ENCODE measurements around the gene CHST11. TPM values are rescaled to one million over a fixed set of nuclear protein-coding genes. Genes with fewer than 3 reads are reported as not detected.

Gene CHST11
- polyA plus RNA-seq, 1 donor (not counting 4 experiments of a cell fraction or from before 2014, with no cell fraction given): 11.9 TPM

DNA sequence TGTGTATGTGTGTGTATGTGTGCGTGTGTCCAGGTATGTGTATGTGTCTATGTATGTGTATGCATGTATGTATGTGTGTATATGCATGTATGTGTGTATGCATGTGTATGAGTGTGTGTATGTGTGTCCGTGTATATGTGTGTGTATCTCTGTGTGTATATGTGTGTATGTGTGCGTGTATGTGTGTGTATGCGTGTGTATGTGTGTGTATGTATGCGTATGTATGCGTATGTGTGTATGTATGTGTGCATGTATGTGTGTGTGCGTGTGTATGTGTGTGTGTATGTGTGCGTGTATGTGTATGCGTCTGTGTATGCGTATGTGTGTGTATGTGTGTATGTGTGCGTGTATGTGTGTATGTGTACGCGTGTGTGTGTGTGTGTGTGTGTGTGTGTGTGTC, 31.6 kb downstream of the CHST11 start:
- H3K4me2 ChIP-seq (ENCODE audit: control insufficient read depth, extremely low read depth, insufficient read depth, low read depth, low read length): no peak overlapping the region
- peaks cover 2% of the 10 kb centered on the region for H4K20me1 ChIP-seq (ENCODE audit: control insufficient read depth, extremely low read depth, insufficient read depth, low read length)
- dilution Hi-C loops (cut with MboI; ENCODE audit: extremely low pct_ligation_motif_present, low sequenced_read_pairs): no loop called here
- no peak overlapping the region for H2AFZ ChIP-seq (ENCODE audit: control insufficient read depth, low read length)
- H3K27ac ChIP-seq (ENCODE audit: control insufficient read depth, insufficient read depth, low read length): no peak overlapping the region
- no peaks in the 10 kb centered on the region for H3K9me3 ChIP-seq (ENCODE audit: control insufficient read depth, low read depth, low read length)
- H3K4me1 ChIP-seq (ENCODE audit: control insufficient read depth, extremely low read depth, insufficient read depth, low read length): no peaks in the 10 kb centered on the region
- no peak for FAIRE-seq
- peaks cover 0 to 2% of the 10 kb centered on the region in 2 experiments for H3K36me3 ChIP-seq (ENCODE audit: control insufficient read depth in 2 of 2, extremely low read depth in 1 of 2, insufficient read depth in 2 of 2, low read length in 2 of 2)
- TF ChIP-seq, protein P1, sequence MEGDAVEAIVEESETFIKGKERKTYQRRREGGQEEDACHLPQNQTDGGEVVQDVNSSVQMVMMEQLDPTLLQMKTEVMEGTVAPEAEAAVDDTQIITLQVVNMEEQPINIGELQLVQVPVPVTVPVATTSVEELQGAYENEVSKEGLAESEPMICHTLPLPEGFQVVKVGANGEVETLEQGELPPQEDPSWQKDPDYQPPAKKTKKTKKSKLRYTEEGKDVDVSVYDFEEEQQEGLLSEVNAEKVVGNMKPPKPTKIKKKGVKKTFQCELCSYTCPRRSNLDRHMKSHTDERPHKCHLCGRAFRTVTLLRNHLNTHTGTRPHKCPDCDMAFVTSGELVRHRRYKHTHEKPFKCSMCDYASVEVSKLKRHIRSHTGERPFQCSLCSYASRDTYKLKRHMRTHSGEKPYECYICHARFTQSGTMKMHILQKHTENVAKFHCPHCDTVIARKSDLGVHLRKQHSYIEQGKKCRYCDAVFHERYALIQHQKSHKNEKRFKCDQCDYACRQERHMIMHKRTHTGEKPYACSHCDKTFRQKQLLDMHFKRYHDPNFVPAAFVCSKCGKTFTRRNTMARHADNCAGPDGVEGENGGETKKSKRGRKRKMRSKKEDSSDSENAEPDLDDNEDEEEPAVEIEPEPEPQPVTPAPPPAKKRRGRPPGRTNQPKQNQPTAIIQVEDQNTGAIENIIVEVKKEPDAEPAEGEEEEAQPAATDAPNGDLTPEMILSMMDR (optimal IDR thresholded peaks at IDR 0.05 in 1 of 3, IDR thresholded peaks at IDR 0.05 in 1 of 3, conservative IDR thresholded peaks at IDR 0.05 in 1 of 3; ENCODE audit: extremely low read depth in 1 of 3, insufficient read depth in 2 of 3, low read length in 3 of 3): no peak
- TF ChIP-seq EZH2 (IDR thresholded peaks at IDR 0.05; ENCODE audit: low read length): no peak
- H3K9ac ChIP-seq (ENCODE audit: control insufficient read depth, extremely low read depth, insufficient read depth, low read length): no peak overlapping the region
- no peaks in the 10 kb centered on the region for H3K27me3 ChIP-seq (ENCODE audit: control insufficient read depth, extremely low read depth, insufficient read depth, low read length)
- H3K9me1 ChIP-seq (ENCODE audit: control insufficient read depth, extremely low read depth, insufficient read depth, low read length): peaks cover 4% of the 10 kb centered on the region
- no peak overlapping the region for H3K4me3 ChIP-seq (ENCODE audit: control insufficient read depth in 2 of 3, extremely low read depth in 1 of 3, insufficient read depth in 2 of 3, low read depth in 1 of 3, low read length in 3 of 3)
- peaks cover 33% of the 10 kb centered on the region for H3K79me2 ChIP-seq (ENCODE audit: control insufficient read depth, insufficient read depth, low read length)
- DNase-seq (ENCODE audit: low read depth, low spot score): no peak

DNA sequence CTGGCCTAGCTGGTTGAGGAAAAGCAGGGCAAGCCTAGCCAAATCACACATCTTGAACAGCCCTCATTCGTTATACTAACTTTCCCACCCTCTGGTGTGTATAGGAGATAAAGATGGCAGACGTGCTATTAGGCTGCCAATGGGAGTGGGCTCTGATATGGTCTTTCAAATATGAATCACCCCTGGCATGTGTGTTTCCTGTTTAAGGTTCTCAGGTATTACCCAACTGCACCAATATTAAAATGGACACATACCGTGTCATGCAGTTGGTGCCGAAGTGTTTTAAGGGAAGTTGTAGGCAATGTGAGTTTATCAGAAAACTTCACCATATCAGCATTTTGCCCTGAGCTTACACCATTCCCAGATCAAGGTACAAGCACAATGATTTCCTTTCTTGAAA, 33.4 kb downstream of the CHST11 start:
- Histone ChIP-seq H3K9ac (ENCODE audit: control insufficient read depth, extremely low read depth, insufficient read depth, low read length) (no peak overlapping the region), H2AFZ (ENCODE audit: control insufficient read depth, low read length) (no peak overlapping the region), H3K9me3 (ENCODE audit: control insufficient read depth, low read depth, low read length) (no peaks in the 10 kb centered on the region), H3K4me1 (ENCODE audit: control insufficient read depth, extremely low read depth, insufficient read depth, low read length) (no peaks in the 10 kb centered on the region), H3K4me3 (ENCODE audit: control insufficient read depth in 2 of 3, extremely low read depth in 1 of 3, insufficient read depth in 2 of 3, low read depth in 1 of 3, low read length in 3 of 3) (no peak overlapping the region), H3K4me2 (ENCODE audit: control insufficient read depth, extremely low read depth, insufficient read depth, low read depth, low read length) (no peak overlapping the region), H3K27me3 (ENCODE audit: control insufficient read depth, extremely low read depth, insufficient read depth, low read length) (no peaks in the 10 kb centered on the region), H3K36me3 (ENCODE audit: control insufficient read depth in 2 of 2, extremely low read depth in 1 of 2, insufficient read depth in 2 of 2, low read length in 2 of 2) (peaks cover 0 to 2% of the 10 kb centered on the region in 2 experiments), H4K20me1 (ENCODE audit: control insufficient read depth, extremely low read depth, insufficient read depth, low read length) (peaks cover 2% of the 10 kb centered on the region), H3K27ac (ENCODE audit: control insufficient read depth, insufficient read depth, low read length) (no peak overlapping the region), H3K79me2 (ENCODE audit: control insufficient read depth, insufficient read depth, low read length) (peaks cover 26% of the 10 kb centered on the region), H3K9me1 (ENCODE audit: control insufficient read depth, extremely low read depth, insufficient read depth, low read length) (peaks cover 4% of the 10 kb centered on the region)
- dilution Hi-C loops (cut with MboI; ENCODE audit: extremely low pct_ligation_motif_present, low sequenced_read_pairs): no loop called here
- no peak for FAIRE-seq
- TF ChIP-seq, protein P1 (optimal IDR thresholded peaks at IDR 0.05 in 1 of 3, IDR thresholded peaks at IDR 0.05 in 1 of 3, conservative IDR thresholded peaks at IDR 0.05 in 1 of 3; ENCODE audit: extremely low read depth in 1 of 3, insufficient read depth in 2 of 3, low read length in 3 of 3): no peak
- TF ChIP-seq EZH2 (IDR thresholded peaks at IDR 0.05; ENCODE audit: low read length): no peak
- no peak for DNase-seq (ENCODE audit: low read depth, low spot score)
